Measurements from ENCODE around the gene ZSWIM5.
"Not testable (repeated sequence)": the region's sequence is repeated elsewhere in the genome, so short reads cannot be mapped to it uniquely, and the experiment has no call there.

Gene ZSWIM5
- 6.3 to 9.4 (median 8.2) reads per million in 4 donors for total RNA-seq

DNA sequence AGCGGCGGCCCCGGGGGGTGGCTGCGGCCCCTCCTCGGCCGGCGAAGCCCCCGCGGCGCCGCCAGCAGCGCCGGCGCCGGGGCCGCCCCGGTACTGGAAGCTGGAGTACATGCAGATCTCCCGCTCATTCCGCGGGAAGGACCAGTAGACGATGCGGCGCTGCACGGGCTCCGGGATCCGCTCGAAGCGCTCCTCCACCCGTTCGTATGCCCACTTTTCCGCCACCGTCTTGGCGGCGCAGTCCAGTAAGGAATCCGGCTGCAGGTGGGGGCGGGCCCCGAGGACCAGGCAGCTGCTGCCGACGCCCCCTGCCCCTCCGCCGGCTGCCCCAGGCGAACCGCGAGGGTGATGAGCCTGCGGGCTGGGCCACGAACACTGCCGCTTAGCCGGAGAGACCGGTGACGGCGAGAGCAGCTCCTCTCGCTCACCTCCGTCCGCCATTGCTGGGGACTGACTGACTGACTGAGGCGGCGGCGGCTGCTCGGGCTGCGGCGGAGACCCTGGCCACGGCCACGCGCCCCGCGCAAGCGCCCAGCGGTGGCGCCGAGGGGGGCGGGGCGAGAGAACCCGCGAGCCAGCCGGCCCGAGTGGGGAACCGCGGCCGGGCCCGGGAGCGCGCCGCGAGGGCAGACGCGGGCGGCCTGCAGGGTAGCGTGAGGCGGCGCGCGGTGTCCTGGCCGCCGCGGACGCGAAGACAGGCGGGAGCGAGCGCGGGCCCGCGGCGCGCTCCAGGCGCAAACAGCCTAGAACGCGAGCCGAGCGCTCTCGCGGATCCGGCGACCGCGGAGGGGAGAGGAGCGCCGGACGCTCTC lies at the start of gene ZSWIM5:
ZSWIM5 (minus strand) TSS at position 696 of the 812 bp plus-strand sequence; CDS start at position 441, 255 bp downstream.
- DNase-seq, result peak; percentile 40 to 63 (median 56)

- DNase-seq, result no peak
Observed at GRCh38 chr1:45254490-45254889, 48.1 kb upstream of the ZSWIM5 start.

- no peak for DNase-seq
Observed at GRCh38 chr1:45250544-45250943, 44.1 kb upstream of the ZSWIM5 start.

DNA sequence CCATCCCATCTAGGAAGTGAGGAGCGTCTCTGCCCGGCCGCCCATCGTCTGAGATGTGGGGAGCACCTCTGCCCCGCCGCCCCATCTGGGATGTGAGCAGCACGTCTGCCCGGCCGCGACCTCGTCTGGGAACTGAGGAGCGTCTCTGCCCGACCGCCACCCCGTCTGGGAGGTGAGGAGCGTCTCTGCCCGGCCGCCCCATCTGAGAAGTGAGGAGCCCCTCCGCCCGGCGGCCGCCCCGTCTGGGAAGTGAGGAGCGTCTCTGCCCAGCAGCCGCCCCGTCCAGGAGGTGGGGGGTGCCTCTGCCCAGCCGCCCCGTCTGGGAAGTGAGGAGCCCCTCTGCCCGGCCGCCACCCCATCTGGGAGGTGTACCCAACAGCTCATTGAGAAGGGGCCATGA lies 41.6 kb upstream of the ZSWIM5 start:
- DNase-seq, result not testable (repeated sequence)

GRCh38 chr1:45246760-45247159 lies 40.4 kb upstream of the ZSWIM5 start:
- peak in 1 of 5 donors; percentile 4 for DNase-seq

GRCh38 chr1:45246359-45246758 lies 40.0 kb upstream of the ZSWIM5 start:
- not testable (repeated sequence) for DNase-seq

- DNase-seq, result no peak
Observed at GRCh38 chr1:45244660-45245059, 38.3 kb upstream of the ZSWIM5 start.

- DNase-seq, result no peak
Observed at GRCh38 chr1:45243476-45244343, 37.3 kb upstream of the ZSWIM5 start.

- no peak for DNase-seq
Observed at GRCh38 chr1:45238846-45239245, 32.4 kb upstream of the ZSWIM5 start.

GRCh38 chr1:45236136-45236535 lies 29.7 kb upstream of the ZSWIM5 start:
- no peak for DNase-seq

GRCh38 chr1:45230537-45230936 lies 24.1 kb upstream of the ZSWIM5 start:
- DNase-seq, result no peak

- DNase-seq, result no peak
Observed at GRCh38 chr1:45225598-45225997, 19.2 kb upstream of the ZSWIM5 start.

DNA sequence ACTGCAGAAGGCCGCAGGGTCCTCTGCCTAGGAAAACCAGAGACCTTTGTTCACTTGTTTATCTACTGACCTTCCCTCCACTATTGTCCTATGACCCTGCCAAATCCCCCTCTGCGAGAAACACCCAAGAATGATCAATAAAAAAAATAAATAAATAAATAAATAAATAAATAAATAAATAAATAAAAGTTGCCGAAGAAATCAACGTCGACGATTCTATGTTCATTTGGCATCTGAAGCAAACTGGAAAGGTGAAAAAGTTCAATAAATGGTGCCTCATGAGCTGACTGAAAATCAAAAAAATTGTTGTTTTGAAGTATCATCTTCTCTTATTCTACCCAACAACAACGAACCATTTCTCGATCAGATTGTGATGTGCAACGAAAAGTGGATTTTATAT lies 17.3 kb upstream of the ZSWIM5 start:
- not testable (repeated sequence) for DNase-seq

DNA sequence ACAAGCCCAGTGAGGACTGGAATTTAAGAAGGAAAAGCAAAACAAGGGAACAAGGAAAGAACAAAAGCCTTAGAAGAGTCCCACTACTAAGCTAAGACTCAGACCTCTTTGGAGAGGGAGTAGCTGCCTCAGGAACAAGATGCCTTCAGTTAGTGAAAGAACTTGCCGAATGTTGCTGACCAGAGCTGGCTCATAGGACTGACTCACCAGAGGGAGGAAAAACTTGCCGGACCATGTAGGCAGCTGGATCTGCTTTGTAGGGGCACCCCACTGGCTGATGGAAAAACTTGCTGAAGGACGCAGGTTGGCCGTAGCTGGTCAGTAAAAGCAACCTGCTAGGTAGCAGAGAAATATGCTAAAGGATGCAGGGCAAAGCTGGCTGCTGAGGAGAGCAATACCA lies 15.3 kb upstream of the ZSWIM5 start:
- DNase-seq, result no peak

GRCh38 chr1:45216861-45217260 lies 10.5 kb upstream of the ZSWIM5 start:
- no peak for DNase-seq

DNA sequence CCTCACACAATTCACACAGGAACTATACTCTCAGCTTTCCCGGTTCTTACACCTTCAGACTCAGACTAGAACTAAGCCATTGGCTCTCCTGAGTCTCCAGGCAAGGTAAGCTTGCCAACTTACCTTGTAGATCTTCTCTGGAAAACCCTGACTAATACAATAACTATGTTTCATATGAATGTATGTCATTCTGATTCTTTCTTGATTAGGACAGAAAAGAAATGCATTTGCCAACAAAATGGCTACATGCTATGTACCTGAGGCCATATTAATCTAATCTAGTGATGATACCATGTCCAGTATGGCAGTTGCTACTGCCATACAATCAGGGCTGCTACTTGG lies 9.8 kb upstream of the ZSWIM5 start:
- no peak for DNase-seq

DNA sequence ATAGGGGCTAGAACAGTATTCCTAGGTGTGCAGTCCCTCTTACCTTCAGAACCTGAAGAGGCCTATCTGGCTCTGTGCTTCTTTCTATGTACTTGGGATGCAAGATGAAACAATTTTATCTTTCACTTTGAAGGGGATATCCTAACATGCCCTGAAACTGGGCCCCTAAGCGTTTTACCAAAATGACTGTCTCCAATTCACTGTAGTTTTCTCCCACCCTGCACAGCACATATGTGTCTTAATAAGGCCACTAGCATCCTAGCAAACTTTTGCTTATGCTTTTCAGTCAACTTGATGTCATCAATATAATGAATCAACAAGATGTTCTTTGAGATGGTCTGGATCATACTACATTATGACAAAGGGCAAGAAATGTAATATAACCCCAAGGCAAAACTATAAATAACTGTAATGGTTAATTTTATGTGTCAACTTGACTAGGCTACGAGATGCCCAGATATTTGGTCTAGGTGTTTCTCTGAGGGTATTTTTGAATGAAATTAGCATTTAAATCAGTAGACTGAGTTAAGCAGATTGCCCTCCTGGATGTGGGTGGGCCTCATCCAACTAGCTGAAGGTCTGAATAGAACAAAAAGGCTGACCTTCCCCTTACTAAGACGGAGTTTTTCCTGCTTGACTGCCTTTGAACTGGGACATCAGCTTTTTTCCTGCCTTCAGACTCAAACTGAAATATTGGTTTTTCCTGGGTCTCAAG lies 9.2 kb upstream of the ZSWIM5 start:
- no peak for DNase-seq

DNA sequence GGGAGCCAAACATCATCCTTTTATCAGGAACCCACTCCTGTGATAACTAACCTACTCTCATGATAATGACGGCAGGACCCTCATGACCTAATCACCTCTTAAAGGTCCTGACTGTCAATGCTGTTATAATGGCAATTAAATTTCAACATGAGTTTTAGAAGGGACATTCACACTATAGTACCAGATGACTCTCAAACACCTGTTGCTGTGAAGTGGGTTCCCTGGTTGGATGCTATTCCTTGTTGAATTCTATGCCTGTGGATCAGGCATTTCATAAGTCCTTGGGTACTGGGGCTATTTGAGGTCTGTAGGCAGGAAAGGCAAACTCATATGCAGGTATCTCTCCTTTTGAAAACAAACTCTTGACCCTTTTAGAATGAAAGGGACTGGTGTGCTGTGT lies 7.5 kb upstream of the ZSWIM5 start:
- no peak for DNase-seq

GRCh38 chr1:45211076-45211475 lies 4.7 kb upstream of the ZSWIM5 start:
- no peak for DNase-seq

DNA sequence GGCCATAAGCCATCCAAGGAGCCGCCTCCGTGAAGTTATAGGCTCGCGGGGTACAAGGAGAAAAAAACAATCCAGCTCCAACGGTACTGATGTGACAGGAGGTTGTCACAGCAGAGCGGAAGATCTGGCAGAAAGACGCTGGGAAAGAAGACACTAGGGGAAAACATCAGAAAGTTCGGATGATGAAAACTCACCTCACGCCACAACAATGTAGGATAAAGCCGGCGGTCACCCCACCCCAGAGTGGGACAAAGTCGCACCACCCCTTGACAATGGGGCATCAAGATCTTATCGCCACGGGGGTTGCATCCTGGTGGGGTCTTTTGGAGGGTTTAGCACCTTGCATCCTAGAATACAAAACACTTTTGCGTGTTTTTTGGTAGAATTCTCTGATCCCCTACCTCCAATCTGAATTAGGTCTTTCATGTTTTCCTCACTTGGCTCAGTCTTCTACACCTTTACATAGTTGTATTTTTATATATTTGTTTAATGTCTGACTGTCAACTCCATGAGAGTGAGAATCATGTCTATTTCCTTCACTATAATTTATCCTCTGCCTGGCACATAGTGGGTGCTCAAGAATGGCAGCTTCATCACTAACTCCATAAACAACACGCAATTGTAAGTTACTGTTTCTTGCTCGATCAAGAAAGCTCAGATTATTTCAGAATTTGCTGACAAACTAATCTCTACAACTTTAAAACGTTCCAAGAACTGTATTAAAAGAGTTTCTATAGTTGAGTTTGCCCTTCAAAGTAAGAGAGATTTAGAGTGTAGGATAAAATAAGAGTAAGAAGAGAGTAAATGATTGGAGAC lies 611 bp upstream of the ZSWIM5 start:
- peak in 1 of 5 donors; percentile 3 for DNase-seq

- peak in 1 of 5 donors; percentile 3 for DNase-seq
Observed at GRCh38 chr1:45205011-45205909, 1.1 kb downstream of the ZSWIM5 start.

All from T-helper 1 cell (primary cell).